ENCODE results near the gene USP2. TPM values are rescaled to one million over a fixed set of nuclear protein-coding genes. Genes with fewer than 3 reads are reported as not detected.

USP2 gene
- total RNA-seq, 1 donor, result 0.43 TPM

GRCh38 chr11:119377961-119378667, 3.4 kb downstream of the USP2 start:
- no peak overlapping the region for H3K4me3 ChIP-seq (ENCODE audit: low read depth, low read length)
- no peak for TF ChIP-seq CTCF (IDR thresholded peaks at IDR 0.05; ENCODE audit: insufficient read depth, low read depth, low read length)
- DNase-seq (ENCODE audit: low read depth), result no peak

- no peak overlapping the region for H3K4me3 ChIP-seq (ENCODE audit: low read depth, low read length)
- no peak for DNase-seq (ENCODE audit: low read depth)
- TF ChIP-seq CTCF (IDR thresholded peaks at IDR 0.05; ENCODE audit: insufficient read depth, low read depth, low read length), result no peak
Measured at GRCh38 chr11:119377112-119377901, 4.2 kb downstream of the USP2 start.

- no peak for DNase-seq (ENCODE audit: low read depth)
- no peak overlapping the region for H3K4me3 ChIP-seq (ENCODE audit: low read depth, low read length)
- TF ChIP-seq CTCF (IDR thresholded peaks at IDR 0.05; ENCODE audit: insufficient read depth, low read depth, low read length), result no peak
Measured at GRCh38 chr11:119376197-119376847, 5.2 kb downstream of the USP2 start.

DNA sequence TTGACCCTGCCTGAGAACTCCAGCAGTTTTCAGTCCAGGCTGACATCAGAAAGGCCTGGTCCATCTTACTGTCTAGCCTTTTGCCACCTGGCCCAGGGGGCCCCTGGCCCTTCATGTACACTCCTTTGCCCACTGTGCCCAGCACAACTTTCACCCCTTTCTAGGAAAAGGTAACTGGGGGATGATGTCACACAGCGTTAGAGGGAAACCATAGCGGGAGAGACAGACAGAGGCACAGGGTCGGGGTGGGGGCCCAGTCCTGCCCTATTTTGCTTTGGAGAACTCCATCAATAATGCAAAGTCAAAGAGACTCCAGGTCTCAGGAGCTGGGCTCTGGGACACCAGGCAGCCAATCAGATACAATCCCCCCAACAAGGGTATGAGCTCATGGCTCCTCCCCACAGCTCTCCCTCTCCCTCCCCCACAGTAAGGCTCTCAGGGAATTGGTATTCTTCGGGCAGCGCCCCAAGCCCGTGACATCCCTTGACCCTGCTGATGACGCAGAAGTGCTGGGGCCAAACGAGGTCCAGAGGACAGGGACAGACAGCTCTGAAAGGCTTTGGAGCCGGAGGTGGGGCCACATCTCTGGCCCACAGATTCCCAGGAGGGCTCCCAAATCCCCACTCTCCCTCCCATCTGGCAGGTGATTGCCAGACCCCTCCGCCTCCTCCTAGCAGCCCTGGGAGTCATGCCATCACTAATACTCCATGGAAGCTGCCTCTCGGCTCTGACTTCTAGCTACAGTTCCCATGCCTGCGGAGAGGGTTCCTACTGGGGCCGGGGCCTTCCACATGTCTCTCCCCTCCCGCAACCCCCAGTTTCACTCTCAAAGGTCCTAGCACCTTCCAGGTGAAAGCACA, 5.9 kb downstream of the USP2 start:
- peak; percentile 75 for DNase-seq (ENCODE audit: low read depth)
- no peak overlapping the region for H3K4me3 ChIP-seq (ENCODE audit: low read depth, low read length)
- no peak for TF ChIP-seq CTCF (IDR thresholded peaks at IDR 0.05; ENCODE audit: insufficient read depth, low read depth, low read length)

GRCh38 chr11:119374632-119375336, 6.7 kb downstream of the USP2 start:
- no peak overlapping the region for H3K4me3 ChIP-seq (ENCODE audit: low read depth, low read length)
- DNase-seq (ENCODE audit: low read depth), result no peak
- no peak for TF ChIP-seq CTCF (IDR thresholded peaks at IDR 0.05; ENCODE audit: insufficient read depth, low read depth, low read length)

Data from fibroblast of villous mesenchyme (primary cell).